Measurements from ENCODE around the gene GBX1. TPM values are rescaled to one million over a fixed set of nuclear protein-coding genes. Genes with fewer than 3 reads are reported as not detected.

Gene GBX1
- total and polyA plus RNA-seq, 4 donors: not detected

GRCh38 chr7:151129960-151130591 lies 37.4 kb downstream of the GBX1 start:
- H3K27ac ChIP-seq (ENCODE audit: low read depth in 1 of 2, low read length in 1 of 2): no peak overlapping the region
- H3K9me3 ChIP-seq (ENCODE audit: control insufficient read depth in 4 of 4, insufficient read depth in 3 of 4, low read length in 3 of 4): peaks cover 0 to 4% (median 0%) of the 10 kb centered on the region in 4 donors
- TF ChIP-seq, protein P1, sequence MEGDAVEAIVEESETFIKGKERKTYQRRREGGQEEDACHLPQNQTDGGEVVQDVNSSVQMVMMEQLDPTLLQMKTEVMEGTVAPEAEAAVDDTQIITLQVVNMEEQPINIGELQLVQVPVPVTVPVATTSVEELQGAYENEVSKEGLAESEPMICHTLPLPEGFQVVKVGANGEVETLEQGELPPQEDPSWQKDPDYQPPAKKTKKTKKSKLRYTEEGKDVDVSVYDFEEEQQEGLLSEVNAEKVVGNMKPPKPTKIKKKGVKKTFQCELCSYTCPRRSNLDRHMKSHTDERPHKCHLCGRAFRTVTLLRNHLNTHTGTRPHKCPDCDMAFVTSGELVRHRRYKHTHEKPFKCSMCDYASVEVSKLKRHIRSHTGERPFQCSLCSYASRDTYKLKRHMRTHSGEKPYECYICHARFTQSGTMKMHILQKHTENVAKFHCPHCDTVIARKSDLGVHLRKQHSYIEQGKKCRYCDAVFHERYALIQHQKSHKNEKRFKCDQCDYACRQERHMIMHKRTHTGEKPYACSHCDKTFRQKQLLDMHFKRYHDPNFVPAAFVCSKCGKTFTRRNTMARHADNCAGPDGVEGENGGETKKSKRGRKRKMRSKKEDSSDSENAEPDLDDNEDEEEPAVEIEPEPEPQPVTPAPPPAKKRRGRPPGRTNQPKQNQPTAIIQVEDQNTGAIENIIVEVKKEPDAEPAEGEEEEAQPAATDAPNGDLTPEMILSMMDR (IDR thresholded peaks at IDR 0.05; ENCODE audit: control extremely low read depth, extremely low read depth): no peak
- peaks cover 0 to 20% (median 5%) of the 10 kb centered on the region in 5 donors for H3K4me1 ChIP-seq (ENCODE audit: control insufficient read depth in 5 of 5, insufficient read depth in 5 of 5, low read length in 5 of 5)
- ATAC-seq (ENCODE audit: insufficient read depth, low FRiP score) (no peak), DNase-seq (no peak)
- H3K27me3 ChIP-seq (ENCODE audit: control insufficient read depth in 3 of 3, insufficient read depth in 3 of 3, low read length in 2 of 3): no peaks in the 10 kb centered on the region
- no peak overlapping the region for H3K4me3 ChIP-seq
- H3K9ac ChIP-seq (ENCODE audit: insufficient read depth in 1 of 2, low read length in 2 of 2): no peak overlapping the region
- WGBS, 2 donors: 95 to 97% methylated on average over 9 of the region's 9 CpGs
- H3K36me3 ChIP-seq (ENCODE audit: control insufficient read depth in 4 of 4, insufficient read depth in 4 of 4, low read length in 4 of 4): peaks cover 0 to 78% (median 24%) of the 10 kb centered on the region in 4 donors

DNA sequence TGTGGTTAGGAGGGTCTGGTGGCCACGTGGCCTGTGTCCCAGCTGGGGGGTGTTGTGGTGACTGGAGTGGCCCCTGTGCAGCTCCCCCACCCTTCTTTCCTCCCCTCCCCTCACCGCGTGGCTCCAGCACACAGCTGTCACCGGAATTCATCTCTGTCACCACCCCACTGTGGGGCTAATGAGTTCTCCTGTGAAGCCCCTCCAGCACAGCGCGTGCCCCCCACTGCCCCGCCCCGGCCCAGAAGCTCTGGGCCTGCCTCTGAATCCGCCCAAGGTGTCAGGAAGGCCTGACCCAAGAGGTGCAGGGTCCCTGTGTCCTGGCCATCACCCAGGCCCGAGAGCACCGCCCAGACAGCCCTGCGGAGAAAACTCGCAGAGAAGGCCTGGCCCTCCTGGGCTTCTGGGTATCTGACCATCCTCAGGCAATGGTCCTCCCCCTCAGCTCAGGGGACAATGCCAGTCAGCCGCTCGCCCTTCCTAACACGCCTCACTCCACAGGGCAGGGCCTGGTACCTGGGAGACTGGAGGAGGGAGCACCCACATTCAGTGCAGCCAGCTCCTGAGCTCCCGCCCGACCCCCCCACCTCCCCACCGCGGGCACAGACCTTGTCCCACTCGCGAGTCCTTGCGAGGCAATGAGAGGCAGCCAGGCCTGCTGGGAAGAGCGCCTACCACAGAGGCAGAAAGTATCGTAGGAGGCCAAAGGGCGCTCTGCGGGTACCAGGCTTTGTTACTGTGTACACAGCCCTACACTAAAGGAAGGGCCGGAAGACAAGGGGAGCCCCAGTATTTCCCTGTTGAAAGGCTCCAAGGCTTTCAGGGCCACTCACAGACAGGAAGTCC lies 38.2 kb downstream of the GBX1 start:
- TF ChIP-seq, protein P1 (IDR thresholded peaks at IDR 0.05; ENCODE audit: control extremely low read depth, extremely low read depth): no peak
- 93% methylated on average over 26 to 28 of the region's 28 CpGs for WGBS, 2 donors
- H3K4me3 ChIP-seq: no peak overlapping the region
- H3K9ac ChIP-seq (ENCODE audit: insufficient read depth in 1 of 2, low read length in 2 of 2): no peak overlapping the region
- H3K27me3 ChIP-seq (ENCODE audit: control insufficient read depth in 3 of 3, insufficient read depth in 3 of 3, low read length in 2 of 3): no peaks in the 10 kb centered on the region
- H3K9me3 ChIP-seq (ENCODE audit: control insufficient read depth in 4 of 4, insufficient read depth in 3 of 4, low read length in 3 of 4): peaks cover 0 to 4% (median 0%) of the 10 kb centered on the region in 4 donors
- no peak for ATAC-seq (ENCODE audit: insufficient read depth, low FRiP score)
- no peak for DNase-seq
- H3K4me1 ChIP-seq (ENCODE audit: control insufficient read depth in 5 of 5, insufficient read depth in 5 of 5, low read length in 5 of 5): peaks cover 0 to 20% (median 6%) of the 10 kb centered on the region in 5 donors
- H3K36me3 ChIP-seq (ENCODE audit: control insufficient read depth in 4 of 4, insufficient read depth in 4 of 4, low read length in 4 of 4): peaks cover 0 to 74% (median 20%) of the 10 kb centered on the region in 4 donors
- H3K27ac ChIP-seq (ENCODE audit: low read depth in 1 of 2, low read length in 1 of 2): no peak overlapping the region

DNA sequence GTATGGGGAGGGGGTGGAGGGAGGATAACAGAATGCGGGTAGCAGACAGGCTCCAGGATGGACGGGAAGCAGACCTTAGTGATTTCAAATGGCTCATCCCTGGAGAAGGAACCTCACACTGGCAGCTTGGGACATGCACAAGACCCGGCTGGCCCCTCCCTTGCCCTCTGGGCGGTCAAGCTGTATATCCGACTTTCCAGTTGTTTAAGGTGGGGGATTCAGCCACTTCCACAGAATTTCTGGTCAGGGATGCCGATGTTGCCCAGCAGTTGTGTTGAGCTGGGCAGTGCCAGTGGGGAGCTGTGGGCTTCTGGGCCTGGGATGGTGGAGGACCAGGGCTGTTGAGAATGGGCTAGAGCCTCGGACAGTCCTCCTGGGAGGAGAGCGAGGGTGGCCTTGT lies 38.8 kb downstream of the GBX1 start:
- H3K9ac ChIP-seq (ENCODE audit: insufficient read depth in 1 of 2, low read length in 2 of 2): no peak overlapping the region
- DNase-seq (no peak), ATAC-seq (ENCODE audit: insufficient read depth, low FRiP score) (no peak)
- peaks cover 0 to 69% (median 20%) of the 10 kb centered on the region in 4 donors for H3K36me3 ChIP-seq (ENCODE audit: control insufficient read depth in 4 of 4, insufficient read depth in 4 of 4, low read length in 4 of 4)
- peaks cover 0 to 20% (median 6%) of the 10 kb centered on the region in 5 donors for H3K4me1 ChIP-seq (ENCODE audit: control insufficient read depth in 5 of 5, insufficient read depth in 5 of 5, low read length in 5 of 5)
- 88 to 93% methylated on average over 8 of the region's 8 CpGs for WGBS, 2 donors
- TF ChIP-seq, protein P1 (IDR thresholded peaks at IDR 0.05; ENCODE audit: control extremely low read depth, extremely low read depth): no peak
- peaks cover 0 to 4% (median 0%) of the 10 kb centered on the region in 4 donors for H3K9me3 ChIP-seq (ENCODE audit: control insufficient read depth in 4 of 4, insufficient read depth in 3 of 4, low read length in 3 of 4)
- no peak overlapping the region for H3K4me3 ChIP-seq
- no peak overlapping the region for H3K27ac ChIP-seq (ENCODE audit: low read depth in 1 of 2, low read length in 1 of 2)
- H3K27me3 ChIP-seq (ENCODE audit: control insufficient read depth in 3 of 3, insufficient read depth in 3 of 3, low read length in 2 of 3): no peaks in the 10 kb centered on the region
